SHP77 (cell line): ENCODE measurements around the gene ANKRD30A.
"Not testable (repeated sequence)": the region's sequence is repeated elsewhere in the genome, so short reads cannot be mapped to it uniquely, and the experiment has no call there.

Source experiments
- DNase-seq, 2 experiments: peaks; one replicate each; lab custom pipeline; 2025; lab: John Stamatoyannopoulos, UW

The ANKRD30A gene, protein sequence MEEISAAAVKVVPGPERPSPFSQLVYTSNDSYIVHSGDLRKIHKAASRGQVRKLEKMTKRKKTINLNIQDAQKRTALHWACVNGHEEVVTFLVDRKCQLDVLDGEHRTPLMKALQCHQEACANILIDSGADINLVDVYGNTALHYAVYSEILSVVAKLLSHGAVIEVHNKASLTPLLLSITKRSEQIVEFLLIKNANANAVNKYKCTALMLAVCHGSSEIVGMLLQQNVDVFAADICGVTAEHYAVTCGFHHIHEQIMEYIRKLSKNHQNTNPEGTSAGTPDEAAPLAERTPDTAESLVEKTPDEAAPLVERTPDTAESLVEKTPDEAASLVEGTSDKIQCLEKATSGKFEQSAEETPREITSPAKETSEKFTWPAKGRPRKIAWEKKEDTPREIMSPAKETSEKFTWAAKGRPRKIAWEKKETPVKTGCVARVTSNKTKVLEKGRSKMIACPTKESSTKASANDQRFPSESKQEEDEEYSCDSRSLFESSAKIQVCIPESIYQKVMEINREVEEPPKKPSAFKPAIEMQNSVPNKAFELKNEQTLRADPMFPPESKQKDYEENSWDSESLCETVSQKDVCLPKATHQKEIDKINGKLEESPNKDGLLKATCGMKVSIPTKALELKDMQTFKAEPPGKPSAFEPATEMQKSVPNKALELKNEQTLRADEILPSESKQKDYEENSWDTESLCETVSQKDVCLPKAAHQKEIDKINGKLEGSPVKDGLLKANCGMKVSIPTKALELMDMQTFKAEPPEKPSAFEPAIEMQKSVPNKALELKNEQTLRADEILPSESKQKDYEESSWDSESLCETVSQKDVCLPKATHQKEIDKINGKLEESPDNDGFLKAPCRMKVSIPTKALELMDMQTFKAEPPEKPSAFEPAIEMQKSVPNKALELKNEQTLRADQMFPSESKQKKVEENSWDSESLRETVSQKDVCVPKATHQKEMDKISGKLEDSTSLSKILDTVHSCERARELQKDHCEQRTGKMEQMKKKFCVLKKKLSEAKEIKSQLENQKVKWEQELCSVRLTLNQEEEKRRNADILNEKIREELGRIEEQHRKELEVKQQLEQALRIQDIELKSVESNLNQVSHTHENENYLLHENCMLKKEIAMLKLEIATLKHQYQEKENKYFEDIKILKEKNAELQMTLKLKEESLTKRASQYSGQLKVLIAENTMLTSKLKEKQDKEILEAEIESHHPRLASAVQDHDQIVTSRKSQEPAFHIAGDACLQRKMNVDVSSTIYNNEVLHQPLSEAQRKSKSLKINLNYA (N-terminal part only)

DNA sequence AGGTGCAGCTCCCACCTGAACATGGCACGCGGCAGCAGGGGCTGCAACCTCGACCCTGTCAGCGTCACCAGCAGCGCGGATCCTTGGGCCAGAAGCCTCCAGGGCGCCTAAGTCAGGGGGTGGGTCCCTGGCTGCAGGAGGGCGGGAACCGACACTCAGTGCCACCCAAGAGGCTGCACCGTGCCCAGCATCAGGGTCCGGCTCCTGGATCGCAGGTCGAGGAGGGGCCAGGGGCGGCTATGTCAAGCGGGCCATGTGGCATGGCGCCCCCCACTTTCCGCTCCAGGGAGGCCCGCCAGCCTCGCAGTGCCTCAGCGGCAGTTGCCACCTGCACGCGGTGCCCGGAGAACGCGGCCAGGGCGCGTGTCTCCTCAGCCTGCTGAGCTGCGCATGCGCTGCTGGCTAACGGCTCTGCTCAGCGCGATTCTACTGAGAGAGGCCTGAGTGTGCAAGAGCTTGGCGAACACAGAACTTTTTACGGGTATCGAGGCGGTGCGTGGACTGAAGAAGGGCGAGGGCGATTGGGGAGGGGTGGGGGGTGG is at the start of gene ANKRD30A:
TSS of gene ANKRD30A (plus strand) at position 408 of the 542 bp plus-strand sequence. CDS start 190 bp downstream, outside the sequence.
- no peak for DNase-seq

DNA sequence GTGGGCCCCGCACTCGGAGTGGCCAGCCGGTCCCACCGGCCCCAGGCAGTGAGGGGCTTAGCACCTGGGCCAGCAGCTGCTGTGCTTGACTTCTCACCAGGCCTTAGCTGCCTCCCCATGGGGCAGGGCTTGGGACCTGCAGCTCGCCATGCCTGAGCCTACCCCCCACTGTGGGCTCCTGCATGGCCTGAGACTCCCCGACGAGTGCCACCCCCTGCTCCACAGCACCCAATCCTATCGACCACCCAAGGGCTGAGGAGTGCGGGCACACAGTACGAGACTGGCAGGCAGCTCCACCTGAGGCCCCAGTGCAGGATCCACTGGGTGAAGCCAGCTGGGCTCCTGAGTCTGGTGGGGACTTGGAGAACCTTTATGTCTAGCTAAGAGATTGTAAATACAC is 49.3 kb upstream of the ANKRD30A start:
- DNase-seq: not testable (repeated sequence)

DNA sequence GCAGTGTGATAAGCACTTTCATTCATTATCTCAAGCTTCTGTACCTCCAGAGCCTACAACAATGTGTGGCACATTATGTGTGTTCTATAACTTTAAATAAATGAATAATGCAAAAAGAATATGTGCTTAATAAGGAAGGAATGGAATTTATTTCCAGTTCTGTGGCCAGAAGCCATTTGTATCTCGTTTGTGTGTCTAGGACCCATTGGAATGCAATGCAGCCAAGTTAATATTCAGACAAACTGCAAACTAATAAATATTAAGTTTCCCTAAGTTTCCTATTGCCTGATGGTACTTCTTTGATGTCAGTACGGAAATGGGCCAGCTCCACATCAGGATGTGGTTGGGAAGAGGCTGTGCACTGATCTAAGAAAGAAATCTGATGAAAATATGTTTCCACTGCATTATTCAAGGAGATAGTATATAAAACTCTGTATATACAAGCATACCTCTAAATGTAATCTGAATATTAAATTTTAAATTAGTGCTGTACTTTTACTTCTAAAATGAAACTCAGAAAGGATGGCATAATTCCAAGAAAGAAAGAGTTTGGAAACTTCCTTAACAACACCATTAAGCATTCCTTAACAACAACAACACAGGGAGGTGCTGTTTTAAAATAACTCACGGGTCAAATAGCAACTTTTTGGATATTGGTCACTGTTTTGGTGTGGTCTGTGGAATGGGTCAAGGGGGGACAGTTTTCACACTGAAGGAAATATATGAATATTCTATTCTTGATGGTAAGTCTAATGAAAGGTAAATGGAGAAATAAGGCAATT is 29.4 kb upstream of the ANKRD30A start:
- no peak for DNase-seq

DNA sequence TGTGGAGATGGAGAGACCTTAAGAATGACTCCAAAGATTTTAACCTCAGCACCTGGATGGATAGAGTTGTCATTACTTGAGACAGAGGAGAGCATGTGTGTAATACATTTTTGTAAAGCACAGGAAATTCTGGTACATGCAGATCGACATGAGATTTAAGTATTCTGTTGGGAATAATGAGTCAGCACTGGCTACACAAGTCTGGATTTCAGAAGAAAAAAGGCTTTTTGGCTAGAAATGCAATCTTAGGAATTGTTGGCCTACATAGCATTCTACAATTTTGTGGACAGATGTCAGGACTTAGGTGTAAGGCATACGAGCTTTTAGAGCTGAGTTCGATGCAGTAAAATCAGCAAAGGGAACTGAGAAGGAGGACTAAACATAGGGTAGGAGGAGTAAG is 24.1 kb upstream of the ANKRD30A start:
- DNase-seq: no peak

DNA sequence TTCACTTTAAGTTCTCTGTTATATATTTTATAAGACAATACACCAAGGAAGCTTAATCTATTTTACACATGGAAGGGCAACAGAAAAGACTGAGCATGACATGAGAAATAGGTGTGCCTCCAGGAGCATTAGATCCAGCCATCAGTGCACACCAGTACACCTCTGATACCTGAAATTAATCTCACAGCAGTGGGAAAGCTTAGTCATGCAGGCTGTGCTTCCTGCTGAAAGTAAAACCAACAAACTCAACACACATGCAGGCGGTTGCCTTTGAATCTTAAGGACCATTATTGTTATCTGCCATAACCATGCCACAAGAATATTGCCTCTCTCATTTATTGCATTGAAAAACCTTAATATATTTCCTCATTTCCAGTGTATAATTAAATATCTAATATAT is 16.4 kb upstream of the ANKRD30A start:
- DNase-seq: no peak

DNA sequence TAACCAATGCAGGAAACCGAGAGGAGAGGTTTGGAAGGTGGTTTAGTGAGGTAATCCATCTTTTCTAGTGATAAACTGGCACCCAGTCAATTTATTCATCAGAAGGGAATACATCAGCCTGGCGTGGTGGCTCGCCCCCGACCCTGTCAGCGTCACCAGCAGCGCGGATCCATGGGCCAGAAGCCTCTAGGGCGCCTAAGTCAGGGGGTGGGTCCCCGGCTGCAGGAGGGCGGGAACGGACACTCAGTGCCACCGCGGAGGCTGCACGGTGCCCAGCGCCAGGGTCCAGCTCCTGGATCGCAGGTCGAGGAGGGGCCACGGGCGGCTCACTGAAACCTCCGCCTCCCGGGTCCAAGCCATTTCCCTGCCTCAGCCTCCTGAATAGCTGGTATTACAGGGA is 866 bp upstream of the ANKRD30A start:
- DNase-seq: no peak

DNA sequence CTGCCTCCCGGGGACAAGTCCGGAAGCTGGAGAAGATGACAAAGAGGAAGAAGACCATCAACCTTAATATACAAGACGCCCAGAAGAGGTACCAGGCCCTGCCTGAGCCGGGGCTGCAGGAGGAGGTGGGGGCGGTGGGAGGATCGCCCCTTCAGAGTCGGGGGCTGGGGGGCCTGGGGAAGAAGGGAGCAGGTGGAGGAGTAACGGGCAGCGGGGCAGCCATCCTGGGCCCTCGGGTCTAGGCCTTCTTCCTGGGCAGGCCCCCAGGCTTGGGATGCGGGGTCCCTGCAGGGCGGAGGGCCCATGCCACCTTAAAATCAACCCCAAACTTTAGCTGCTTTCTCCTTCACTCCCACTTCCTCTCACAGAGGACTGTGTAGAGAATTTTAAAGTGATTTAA is 523 bp downstream of the ANKRD30A start:
- no peak for DNase-seq

DNA sequence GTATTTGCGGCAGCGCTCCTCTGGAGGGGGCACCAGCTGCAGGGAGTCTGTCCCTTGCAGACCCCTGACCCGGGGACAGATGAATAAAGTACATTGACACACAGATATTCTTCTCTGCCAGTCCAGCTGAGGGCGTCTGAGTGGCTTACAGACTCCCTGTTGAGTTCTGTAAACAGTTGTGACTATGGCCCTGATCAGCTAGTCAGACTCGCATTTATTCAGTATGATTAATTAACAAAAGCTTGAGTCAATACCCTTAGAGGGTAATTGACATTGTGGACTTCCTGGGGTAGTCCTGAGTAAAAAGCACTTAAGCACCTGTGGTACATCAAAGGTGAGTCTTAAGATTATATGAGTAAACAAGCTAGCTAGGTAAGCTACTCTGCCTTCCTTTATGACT is 21.0 kb downstream of the ANKRD30A start:
- no peak for DNase-seq

DNA sequence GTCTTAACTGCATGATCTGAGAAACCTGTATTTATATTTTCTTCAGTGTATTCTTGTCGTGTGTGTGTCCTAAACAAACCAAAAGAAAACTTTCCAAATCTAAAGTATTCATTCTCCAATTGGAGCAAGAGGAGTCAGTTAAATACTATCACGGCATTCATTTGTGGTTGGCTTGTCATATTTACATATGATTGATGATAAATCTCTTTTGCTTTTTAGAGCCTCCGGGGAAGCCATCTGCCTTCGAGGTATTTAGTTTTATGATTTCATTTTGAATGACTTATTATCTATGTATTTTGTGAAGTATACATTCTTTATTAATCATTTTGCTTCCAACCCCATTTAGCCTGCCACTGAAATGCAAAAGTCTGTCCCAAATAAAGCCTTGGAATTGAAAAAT is 37.0 kb downstream of the ANKRD30A start:
- DNase-seq: not testable (repeated sequence)

DNA sequence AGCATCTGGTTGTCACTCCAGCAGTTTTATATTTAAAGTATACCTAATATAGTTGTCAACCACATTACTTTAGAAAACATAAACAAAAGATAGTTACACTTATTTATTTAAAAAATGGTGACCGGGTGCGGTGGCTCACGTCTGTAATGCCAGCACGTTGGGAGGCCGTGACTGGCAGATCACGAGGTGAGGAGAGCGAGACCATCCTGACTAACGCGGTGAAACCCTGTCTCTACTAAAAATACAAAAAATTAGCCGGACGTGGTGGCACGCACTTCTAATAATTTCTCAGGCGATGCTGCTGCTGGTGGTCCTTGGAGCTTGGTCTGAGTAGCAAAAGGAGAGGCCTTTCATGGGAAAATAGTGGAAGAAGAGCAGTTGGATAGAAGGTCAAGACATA is 46.5 kb downstream of the ANKRD30A start:
- DNase-seq: not testable (repeated sequence)

DNA sequence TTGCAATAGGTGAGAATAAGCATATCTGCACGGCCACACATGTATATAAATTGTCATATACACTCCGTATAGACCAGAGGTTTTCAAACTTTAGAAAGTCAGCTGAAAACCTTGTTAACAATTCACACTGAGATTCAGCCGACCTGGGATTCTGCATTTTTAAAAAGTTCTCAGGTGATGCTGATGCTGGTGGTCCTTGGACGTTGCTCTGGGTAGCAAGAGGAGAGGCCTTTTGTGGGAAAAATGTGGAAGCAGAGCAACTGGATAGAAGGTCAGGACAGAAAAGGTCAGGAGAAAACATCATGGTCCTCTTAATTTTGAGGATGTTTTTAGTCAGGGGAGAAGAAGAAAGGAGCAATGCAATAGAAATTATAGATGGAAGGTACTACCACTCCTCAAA is 52.9 kb downstream of the ANKRD30A start:
- DNase-seq: not testable (repeated sequence)

DNA sequence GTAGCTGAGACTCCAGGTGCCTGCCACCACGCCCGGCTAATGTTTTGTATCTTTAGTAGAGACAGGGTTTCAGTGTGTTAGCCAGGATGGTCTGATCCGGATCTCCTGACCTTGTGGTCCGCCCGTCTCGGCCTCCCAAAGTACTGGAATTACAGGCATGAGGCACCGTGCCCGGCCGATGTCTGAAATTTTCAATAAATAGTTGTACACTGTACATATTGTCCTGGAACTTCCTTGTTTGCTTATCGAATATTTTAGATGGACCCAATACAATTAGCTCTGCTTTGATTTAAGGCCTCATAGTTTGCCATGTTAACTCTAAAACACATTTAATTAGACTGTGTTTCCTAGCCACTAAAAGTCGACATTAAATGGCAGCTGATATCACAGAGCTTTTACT is 57.3 kb downstream of the ANKRD30A start:
- DNase-seq: not testable (repeated sequence)

DNA sequence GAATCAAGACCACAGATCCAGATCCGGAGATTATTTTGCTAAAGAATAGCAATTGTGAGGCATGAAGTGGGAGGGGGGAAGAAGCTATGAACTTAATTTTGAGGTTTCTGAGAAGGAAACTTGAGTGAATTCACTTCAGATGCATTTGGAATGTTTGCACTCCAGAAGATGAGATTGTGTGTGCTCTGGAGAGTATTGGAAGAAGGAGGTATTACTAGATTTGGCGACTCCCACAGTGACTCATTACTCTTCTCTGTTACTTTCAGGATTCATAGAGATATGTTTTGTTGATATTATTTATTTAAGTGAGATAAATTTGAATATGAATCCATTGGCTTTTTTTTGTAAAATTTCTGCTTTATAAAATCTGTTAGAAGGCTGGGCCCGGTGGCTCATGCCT is 80.7 kb downstream of the ANKRD30A start:
- DNase-seq: no peak

DNA sequence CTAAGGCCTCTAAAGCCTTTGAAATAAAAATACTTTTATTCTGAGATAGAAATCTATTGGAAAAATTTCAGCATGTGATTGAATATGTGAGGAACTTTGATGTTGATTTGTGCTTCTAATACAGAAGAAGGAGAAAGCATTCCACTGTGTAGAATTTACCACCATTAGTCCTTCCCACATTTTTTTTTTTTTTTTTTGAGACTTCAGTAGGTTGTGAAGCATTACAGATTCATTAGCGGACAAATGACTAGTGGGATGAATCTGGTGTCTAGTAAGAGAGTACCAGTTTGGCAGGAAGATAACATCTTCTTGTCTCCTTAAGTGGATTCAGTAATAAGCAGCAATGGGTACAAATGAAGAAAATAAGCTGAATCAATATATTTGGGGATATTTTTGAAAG is 95.5 kb downstream of the ANKRD30A start:
- DNase-seq: no peak

DNA sequence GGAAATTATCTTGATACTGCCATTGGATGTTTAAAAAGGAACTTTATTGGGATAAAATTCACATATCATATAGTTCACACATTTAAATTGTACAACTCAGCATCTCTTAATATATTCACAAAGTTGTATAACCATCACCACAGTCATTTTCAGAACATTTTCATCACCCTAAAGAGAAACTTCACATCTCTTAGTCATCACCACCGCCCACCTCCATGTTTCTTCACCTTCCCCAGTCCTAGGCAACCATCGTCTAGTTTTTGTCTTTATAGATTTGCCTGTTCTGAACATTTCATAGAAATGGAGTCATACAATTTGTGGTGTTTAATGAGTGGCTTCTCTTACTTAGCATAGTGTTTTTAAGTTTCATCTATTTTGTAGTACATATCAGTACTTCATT is 96.6 kb downstream of the ANKRD30A start:
- no peak for DNase-seq

DNA sequence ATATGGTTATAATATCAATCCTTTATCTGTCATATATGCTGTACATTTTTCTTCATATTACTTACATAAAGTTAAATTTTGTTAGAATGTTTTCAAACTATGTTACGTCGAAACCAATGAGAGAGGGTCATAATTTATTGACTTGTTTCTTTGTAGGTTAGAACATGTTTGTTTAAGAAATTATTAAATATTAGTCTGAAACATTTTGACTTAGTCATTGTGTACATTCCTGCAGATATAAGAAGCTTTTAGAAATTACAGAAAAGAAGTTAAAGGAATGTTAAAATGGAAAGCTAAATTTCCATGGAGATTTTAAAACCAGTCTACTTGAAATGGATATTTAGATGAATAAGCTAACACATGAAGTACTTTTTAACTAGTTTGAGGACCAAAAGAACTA is 99.8 kb downstream of the ANKRD30A start:
- DNase-seq: no peak

DNA sequence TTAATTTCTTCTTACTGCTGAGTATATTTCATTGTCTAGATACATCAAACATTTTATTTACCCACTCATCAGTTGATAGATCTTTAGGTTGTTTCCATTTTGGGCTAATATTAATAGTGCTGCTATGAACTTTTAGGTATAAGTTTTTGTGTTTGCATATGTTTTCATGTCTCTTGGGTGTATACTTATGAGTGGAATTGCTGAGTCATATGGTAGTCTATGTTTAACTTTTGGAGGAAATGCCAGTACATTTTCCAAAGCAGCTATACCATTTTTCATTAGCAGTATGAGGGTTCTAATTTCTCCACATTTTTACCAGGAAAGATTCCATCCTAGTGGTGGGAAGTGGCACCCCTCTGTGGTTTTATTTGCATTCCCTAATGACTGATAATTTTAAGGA is 101.1 kb downstream of the ANKRD30A start:
- DNase-seq: no peak

DNA sequence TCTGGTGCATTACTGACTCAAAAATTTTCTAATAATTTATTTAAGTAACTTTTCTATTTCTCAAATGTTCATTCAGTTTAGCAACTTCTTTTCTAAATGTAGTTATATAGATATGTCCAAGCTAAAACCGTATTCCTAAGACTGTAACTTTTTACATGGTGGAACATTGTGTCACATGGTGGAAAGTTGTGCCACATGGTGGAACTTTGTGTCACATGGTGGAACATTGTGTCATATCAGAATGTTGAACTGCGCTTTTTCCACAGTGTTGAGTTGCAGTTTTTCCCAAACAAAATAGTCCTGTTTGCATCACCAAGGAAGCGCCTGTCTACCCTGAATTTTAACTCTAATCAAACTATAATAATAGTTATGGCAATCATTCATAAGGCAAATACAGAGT is 109.3 kb downstream of the ANKRD30A start:
- no peak for DNase-seq

DNA sequence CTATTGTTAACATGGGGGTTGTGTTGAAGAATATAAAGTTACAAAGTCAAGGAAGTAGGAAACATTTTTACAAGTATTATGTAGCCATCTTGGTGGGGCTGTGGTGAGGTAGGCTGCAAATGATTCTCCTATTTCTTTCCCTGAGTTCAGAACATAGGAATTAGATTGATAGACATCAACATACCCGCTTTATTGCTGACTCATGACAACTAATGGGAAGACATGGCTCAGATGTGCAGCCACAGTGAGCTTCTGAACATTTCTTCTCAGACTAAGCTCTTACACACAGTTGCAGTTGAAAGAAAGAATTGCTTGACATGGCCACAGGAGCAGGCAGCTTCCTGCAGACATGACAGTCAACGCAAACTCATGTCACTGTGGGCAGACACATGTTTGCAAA is 110.7 kb downstream of the ANKRD30A start:
- DNase-seq: no peak

DNA sequence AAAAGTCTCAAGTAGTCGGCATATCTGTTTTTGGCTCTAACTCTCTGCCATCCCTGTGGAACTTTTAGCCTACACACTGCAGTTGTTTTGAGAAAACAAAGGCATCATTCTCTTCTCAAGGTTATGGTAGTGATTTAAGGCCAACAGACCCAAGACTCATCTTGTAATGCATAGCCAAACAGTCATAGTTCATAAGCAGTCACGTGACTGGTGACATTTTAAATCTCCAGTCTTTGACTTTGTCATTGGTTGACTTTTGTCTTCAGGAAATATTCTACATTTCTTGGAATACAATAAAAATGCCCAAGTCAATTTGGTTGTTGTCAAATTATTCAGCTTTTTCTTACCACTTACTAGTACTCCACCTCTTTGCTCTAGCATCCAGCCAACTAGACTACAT is 114.8 kb downstream of the ANKRD30A start:
- DNase-seq: no peak

DNA sequence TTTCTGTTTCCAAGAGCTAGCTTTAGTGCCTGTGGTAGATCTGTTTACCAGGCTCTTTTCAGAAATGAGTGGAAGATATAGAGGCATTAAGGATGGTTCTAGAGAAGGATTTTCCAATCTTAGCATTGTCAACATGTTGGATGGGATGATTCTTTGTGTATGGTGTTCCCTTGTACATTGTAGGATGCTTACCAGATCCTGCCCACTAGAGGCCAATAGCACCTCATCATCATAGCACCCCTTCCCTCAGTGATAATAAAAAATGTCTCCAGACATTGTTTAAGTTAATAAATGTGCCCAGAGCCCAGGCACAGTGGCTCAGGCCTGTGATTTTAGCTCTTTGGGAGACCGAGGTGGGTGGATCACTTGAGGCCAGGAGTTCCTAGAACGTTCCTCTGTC is 121.2 kb downstream of the ANKRD30A start:
- DNase-seq: no peak
